GM23338 (cell line): Measurements from ENCODE around the gene SUPT3H. TPM values are rescaled to one million over a fixed set of nuclear protein-coding genes. Genes with fewer than 3 reads are reported as not detected.

Experiments used
- ATAC-seq: fragments of 200-7000 bp; cut with Tn5 transposase; 3 replicates; pipeline ENCODE4 v1.9.1; 2020
- DNase-seq: peaks from one replicate; pipeline ENCODE4 v3.0.0-alpha.2; 2015; ENCODE audit warnings: low spot score
- H2AFZ ChIP-seq: fragments of 200-600 bp; sonication (generic); 2 replicates; pipeline ENCODE4 v1.8.0; 2016; ENCODE audit warnings: antibody characterized with exemption, mild to moderate bottlenecking, moderate library complexity
- H3F3A ChIP-seq: fragments of 200-600 bp; sonication (generic); replicated peaks from 2 replicates; pipeline ENCODE4 v1.8.0; 2017; ENCODE audit warnings: antibody characterized with exemption, mixed run types, low read depth
- H3K27ac ChIP-seq: fragments of 200-600 bp; sonication (generic); 2 replicates; pipeline ENCODE4 v1.6.1; 2016; ENCODE audit warnings: low read depth
- H3K27me3 ChIP-seq: fragments of 200-600 bp; sonication (generic); 2 replicates; pipeline ENCODE4 v1.8.0; 2016; ENCODE audit warnings: mild to moderate bottlenecking, mixed run types, moderate library complexity; ENCODE audit not compliant: insufficient read depth
- H3K36me3 ChIP-seq: fragments of 200-600 bp; sonication (generic); 2 replicates; pipeline ENCODE4 v1.8.0; 2016; ENCODE audit warnings: mild to moderate bottlenecking; ENCODE audit not compliant: insufficient read depth
- H3K4me1 ChIP-seq: fragments of 200-600 bp; sonication (generic); 2 replicates; pipeline ENCODE4 v1.8.0; 2016; ENCODE audit warnings: mild to moderate bottlenecking, moderate library complexity; ENCODE audit not compliant: insufficient read depth
- H3K4me2 ChIP-seq: fragments of 200-600 bp; sonication (generic); 2 replicates; pipeline ENCODE4 v1.7.1; 2017; ENCODE audit warnings: mixed run types
- H3K4me3 ChIP-seq: fragments of 200-600 bp; sonication (generic); 2 replicates; pipeline ENCODE4 v1.6.1; 2016; ENCODE audit warnings: mixed run types
- H3K79me2 ChIP-seq: fragments of 200-600 bp; sonication (generic); replicated peaks from 2 replicates; pipeline ENCODE4 v1.8.0; 2017; ENCODE audit warnings: mild to moderate bottlenecking; ENCODE audit not compliant: insufficient read depth
- H3K9me2 ChIP-seq: fragments of 200-600 bp; sonication (generic); 2 replicates; pipeline ENCODE4 v1.8.0; 2017; ENCODE audit not compliant: insufficient read depth
- H4K20me1 ChIP-seq: fragments of 200-600 bp; sonication (generic); replicated peaks from 2 replicates; pipeline ENCODE4 v1.8.0; 2017; ENCODE audit warnings: mild to moderate bottlenecking; ENCODE audit not compliant: insufficient read depth
- H3K27ac Mint-ChIP-seq: 2 replicates; pipeline ENCODE4 v1.8.0; 2020; ENCODE audit warnings: inconsistent platforms, mild to moderate bottlenecking, moderate library complexity, mixed read lengths
- H3K27me3 Mint-ChIP-seq: 3 replicates; pipeline ENCODE4 v1.8.0; 2022; ENCODE audit warnings: low read depth, mild to moderate bottlenecking, moderate library complexity, mixed read lengths, inconsistent platforms; ENCODE audit not compliant: insufficient read depth, poor library complexity
- H3K36me3 Mint-ChIP-seq: 3 replicates; pipeline ENCODE4 v1.8.0; 2021; ENCODE audit warnings: low read depth, mild to moderate bottlenecking, inconsistent platforms, moderate library complexity, mixed read lengths
- H3K4me1 Mint-ChIP-seq: 3 replicates; pipeline ENCODE4 v1.8.0; 2020; ENCODE audit warnings: mild to moderate bottlenecking, inconsistent platforms, mixed read lengths
- H3K4me3 Mint-ChIP-seq: 3 replicates; pipeline ENCODE4 v1.8.0; 2021; ENCODE audit warnings: moderate library complexity, mild to moderate bottlenecking, inconsistent platforms, mixed read lengths
- H3K9me3 Mint-ChIP-seq: 3 replicates; pipeline ENCODE4 v1.8.0; 2020; ENCODE audit warnings: moderate library complexity, mild to moderate bottlenecking, inconsistent platforms, mixed read lengths
- CREB1 ChIP-seq: fragments of 250-450 bp; sonication (Bioruptor Pico); IDR thresholded peaks from 2 replicates; pipeline ENCODE4 v1.5.0; 2020; ENCODE audit warnings: low read depth, mild to moderate bottlenecking, moderate library complexity
- EZH2 ChIP-seq: fragments of 200-600 bp; sonication (generic); IDR thresholded peaks from one replicate; pipeline ENCODE4 v1.8.0; 2017; ENCODE audit warnings: antibody characterized with exemption, mild to moderate bottlenecking, low read depth; ENCODE audit not compliant: unreplicated experiment
- EZH2phosphoT487 ChIP-seq: fragments of 200-600 bp; sonication (generic); IDR thresholded peaks from one replicate; pipeline ENCODE4 v1.8.1; 2018; ENCODE audit warnings: antibody characterized with exemption; ENCODE audit not compliant: unreplicated experiment
- JUNB ChIP-seq: IDR thresholded peaks from one replicate; pipeline ENCODE4 v1.6.1; 2016; ENCODE audit warnings: antibody characterized with exemption; ENCODE audit not compliant: unreplicated experiment
- NANOG ChIP-seq: IDR thresholded peaks from 2 replicates; pipeline ENCODE4 v1.6.1; 2016; ENCODE audit warnings: antibody characterized with exemption, borderline replicate concordance
- POLR2AphosphoS5 ChIP-seq: IDR thresholded peaks from 2 replicates; pipeline ENCODE4 v1.6.1; 2016; ENCODE audit warnings: antibody characterized with exemption, low read depth
- ZNF114 ChIP-seq: fragments of 250-450 bp; sonication (Bioruptor Pico); IDR thresholded peaks from 2 replicates; pipeline ENCODE4 v1.5.0; 2020; ENCODE audit warnings: mild to moderate bottlenecking, moderate library complexity
- ZNF331 ChIP-seq: fragments of 250-450 bp; sonication (Bioruptor Pico); IDR thresholded peaks from 2 replicates; pipeline ENCODE4 v1.5.0; 2020; ENCODE audit warnings: low read depth, mild to moderate bottlenecking, moderate library complexity
- polyA plus RNA-seq: library from polyadenylated mRNA; unstranded; fragments of >200 nt; fragmentation: Nextera tagmentation; extraction: Ambion mirVana; gene quantifications from 2 replicates; pipeline ENCODE4 v1.2.1, GENCODE V29; 2016
- total RNA-seq: library from RNA; depleted of rRNA; stranded (reverse); fragments of >200 nt; shearing (Covaris generic); gene quantifications from 2 replicates; pipeline ENCODE4 v1.2.3, GENCODE V29; 2014
- TF ChIP-seq, protein P1 (sequence below): IDR thresholded peaks from one replicate; pipeline ENCODE4 v1.6.1; 2018; ENCODE audit warnings: antibody characterized with exemption; ENCODE audit not compliant: unreplicated experiment
- TF ChIP-seq, protein P2 (sequence below), 2 experiments: fragments of 200-600 bp in 1 of 2; sonication (generic) in 1 of 2; conservative IDR thresholded peaks; 2 replicates each; pipeline versions ENCODE4 v1.5.1 to v1.6.1; 2016 to 2017; ENCODE audit warnings: antibody characterized with exemption in 2 of 2, low read depth in 2 of 2, mild to moderate bottlenecking in 2 of 2, moderate library complexity in 1 of 2
- TF ChIP-seq, protein P3 (sequence below): IDR thresholded peaks from 2 replicates; pipeline ENCODE4 v1.6.1; 2016; ENCODE audit warnings: antibody characterized with exemption

SUPT3H gene
- total and polyA plus RNA-seq, 2 experiments from 2014 or later = 11.4 to 30.1 TPM

GRCh38 chr6:45045253-45045601 lies 332.5 kb downstream of the SUPT3H start:
- H3K36me3 Mint-ChIP-seq = no peaks in the 10 kb centered on the region
- H3K27ac Mint-ChIP-seq = no peak overlapping the region
- no peak for TF ChIP-seq EZH2phosphoT487
- no peak for TF ChIP-seq EZH2
- Histone ChIP-seq H2AFZ (no peak overlapping the region), H3F3A (no peaks in the 10 kb centered on the region), H3K36me3 (no peaks in the 10 kb centered on the region), H3K4me2 (no peak overlapping the region), H3K79me2 (no peaks in the 10 kb centered on the region), H3K9me2 (no peaks in the 10 kb centered on the region), H3K4me1 (no peaks in the 10 kb centered on the region), H3K4me3 (no peak overlapping the region), H4K20me1 (no peaks in the 10 kb centered on the region), H3K27me3 (no peaks in the 10 kb centered on the region), H3K27ac (no peak overlapping the region)
- H3K4me3 Mint-ChIP-seq = no peak overlapping the region
- DNase-seq (no peak), ATAC-seq (no peak)
- H3K4me1 Mint-ChIP-seq = peaks cover 17% of the 10 kb centered on the region; the same call in 2 of the 3 replicates
- no peaks in the 10 kb centered on the region for H3K9me3 Mint-ChIP-seq
- H3K27me3 Mint-ChIP-seq = no peaks in the 10 kb centered on the region

- Histone ChIP-seq H3K27ac (no peak overlapping the region), H3K36me3 (no peaks in the 10 kb centered on the region), H2AFZ (no peak overlapping the region), H3K79me2 (no peaks in the 10 kb centered on the region), H3F3A (no peaks in the 10 kb centered on the region), H3K4me1 (no peaks in the 10 kb centered on the region), H3K27me3 (no peaks in the 10 kb centered on the region), H3K4me3 (no peak overlapping the region), H3K4me2 (no peak overlapping the region), H4K20me1 (no peaks in the 10 kb centered on the region), H3K9me2 (no peaks in the 10 kb centered on the region)
- ATAC-seq (no peak), DNase-seq (no peak)
- H3K27ac Mint-ChIP-seq = no peak overlapping the region
- no peak overlapping the region for H3K4me3 Mint-ChIP-seq
- H3K4me1 Mint-ChIP-seq = peaks cover 12% of the 10 kb centered on the region; the same call in 2 of the 3 replicates
- H3K27me3 Mint-ChIP-seq = no peaks in the 10 kb centered on the region
- H3K36me3 Mint-ChIP-seq = no peaks in the 10 kb centered on the region
- no peaks in the 10 kb centered on the region for H3K9me3 Mint-ChIP-seq
- TF ChIP-seq NANOG (no peak), EZH2phosphoT487 (no peak), ZNF114 (no peak), ZNF331 (CRISPR knock-in tag) (no peak), POLR2AphosphoS5 (no peak), CREB1 (CRISPR knock-in tag) (no peak), JUNB (no peak)
- TF ChIP-seq, protein P1, sequence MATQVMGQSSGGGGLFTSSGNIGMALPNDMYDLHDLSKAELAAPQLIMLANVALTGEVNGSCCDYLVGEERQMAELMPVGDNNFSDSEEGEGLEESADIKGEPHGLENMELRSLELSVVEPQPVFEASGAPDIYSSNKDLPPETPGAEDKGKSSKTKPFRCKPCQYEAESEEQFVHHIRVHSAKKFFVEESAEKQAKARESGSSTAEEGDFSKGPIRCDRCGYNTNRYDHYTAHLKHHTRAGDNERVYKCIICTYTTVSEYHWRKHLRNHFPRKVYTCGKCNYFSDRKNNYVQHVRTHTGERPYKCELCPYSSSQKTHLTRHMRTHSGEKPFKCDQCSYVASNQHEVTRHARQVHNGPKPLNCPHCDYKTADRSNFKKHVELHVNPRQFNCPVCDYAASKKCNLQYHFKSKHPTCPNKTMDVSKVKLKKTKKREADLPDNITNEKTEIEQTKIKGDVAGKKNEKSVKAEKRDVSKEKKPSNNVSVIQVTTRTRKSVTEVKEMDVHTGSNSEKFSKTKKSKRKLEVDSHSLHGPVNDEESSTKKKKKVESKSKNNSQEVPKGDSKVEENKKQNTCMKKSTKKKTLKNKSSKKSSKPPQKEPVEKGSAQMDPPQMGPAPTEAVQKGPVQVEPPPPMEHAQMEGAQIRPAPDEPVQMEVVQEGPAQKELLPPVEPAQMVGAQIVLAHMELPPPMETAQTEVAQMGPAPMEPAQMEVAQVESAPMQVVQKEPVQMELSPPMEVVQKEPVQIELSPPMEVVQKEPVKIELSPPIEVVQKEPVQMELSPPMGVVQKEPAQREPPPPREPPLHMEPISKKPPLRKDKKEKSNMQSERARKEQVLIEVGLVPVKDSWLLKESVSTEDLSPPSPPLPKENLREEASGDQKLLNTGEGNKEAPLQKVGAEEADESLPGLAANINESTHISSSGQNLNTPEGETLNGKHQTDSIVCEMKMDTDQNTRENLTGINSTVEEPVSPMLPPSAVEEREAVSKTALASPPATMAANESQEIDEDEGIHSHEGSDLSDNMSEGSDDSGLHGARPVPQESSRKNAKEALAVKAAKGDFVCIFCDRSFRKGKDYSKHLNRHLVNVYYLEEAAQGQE = no peak
- TF ChIP-seq, protein P2, sequence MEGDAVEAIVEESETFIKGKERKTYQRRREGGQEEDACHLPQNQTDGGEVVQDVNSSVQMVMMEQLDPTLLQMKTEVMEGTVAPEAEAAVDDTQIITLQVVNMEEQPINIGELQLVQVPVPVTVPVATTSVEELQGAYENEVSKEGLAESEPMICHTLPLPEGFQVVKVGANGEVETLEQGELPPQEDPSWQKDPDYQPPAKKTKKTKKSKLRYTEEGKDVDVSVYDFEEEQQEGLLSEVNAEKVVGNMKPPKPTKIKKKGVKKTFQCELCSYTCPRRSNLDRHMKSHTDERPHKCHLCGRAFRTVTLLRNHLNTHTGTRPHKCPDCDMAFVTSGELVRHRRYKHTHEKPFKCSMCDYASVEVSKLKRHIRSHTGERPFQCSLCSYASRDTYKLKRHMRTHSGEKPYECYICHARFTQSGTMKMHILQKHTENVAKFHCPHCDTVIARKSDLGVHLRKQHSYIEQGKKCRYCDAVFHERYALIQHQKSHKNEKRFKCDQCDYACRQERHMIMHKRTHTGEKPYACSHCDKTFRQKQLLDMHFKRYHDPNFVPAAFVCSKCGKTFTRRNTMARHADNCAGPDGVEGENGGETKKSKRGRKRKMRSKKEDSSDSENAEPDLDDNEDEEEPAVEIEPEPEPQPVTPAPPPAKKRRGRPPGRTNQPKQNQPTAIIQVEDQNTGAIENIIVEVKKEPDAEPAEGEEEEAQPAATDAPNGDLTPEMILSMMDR (conservative IDR thresholded peaks at IDR 0.05; ENCODE audit: low read depth in 2 of 2) = no peak
- TF ChIP-seq, protein P3, sequence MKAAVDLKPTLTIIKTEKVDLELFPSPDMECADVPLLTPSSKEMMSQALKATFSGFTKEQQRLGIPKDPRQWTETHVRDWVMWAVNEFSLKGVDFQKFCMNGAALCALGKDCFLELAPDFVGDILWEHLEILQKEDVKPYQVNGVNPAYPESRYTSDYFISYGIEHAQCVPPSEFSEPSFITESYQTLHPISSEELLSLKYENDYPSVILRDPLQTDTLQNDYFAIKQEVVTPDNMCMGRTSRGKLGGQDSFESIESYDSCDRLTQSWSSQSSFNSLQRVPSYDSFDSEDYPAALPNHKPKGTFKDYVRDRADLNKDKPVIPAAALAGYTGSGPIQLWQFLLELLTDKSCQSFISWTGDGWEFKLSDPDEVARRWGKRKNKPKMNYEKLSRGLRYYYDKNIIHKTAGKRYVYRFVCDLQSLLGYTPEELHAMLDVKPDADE = no peak
Measured at GRCh38 chr6:45044510-45045252, 333.1 kb downstream of the SUPT3H start.
